Breast epithelium (tissue), 4 donors: Measurements from ENCODE around the gene SMC4. TPM values are rescaled to one million over a fixed set of nuclear protein-coding genes. Genes with fewer than 3 reads are reported as not detected.

ENCODE experiments used
- DNase-seq, 2 donors: peaks; one replicate each; pipeline ENCODE4 v3.0.0-alpha.2; 2019; ENCODE audit warnings: low spot score in 2 of 2
- H3K27ac ChIP-seq, 2 donors: fragments of 200-600 bp; sonication (generic) in 1 of 2; one replicate each; pipeline ENCODE4 v1.5.1; 2016 to 2019; ENCODE audit warnings: mild to moderate bottlenecking in 1 of 2
- H3K27me3 ChIP-seq, 2 donors: fragments of 200-600 bp; sonication (generic) in 1 of 2; one replicate each; pipeline versions ENCODE4 v1.5.1 to v1.6.0; 2017 to 2019; ENCODE audit warnings: control low read depth in 1 of 2, mild to moderate bottlenecking in 1 of 2
- H3K36me3 ChIP-seq: fragments of 200-600 bp; one replicate; pipeline ENCODE4 v1.5.1; 2019
- H3K4me1 ChIP-seq, 2 donors: fragments of 200-600 bp; sonication (generic); one replicate each; pipeline ENCODE4 v1.5.1; 2016 to 2019; ENCODE audit warnings: control low read depth in 1 of 2
- H3K4me3 ChIP-seq, 3 donors: fragments of 200-600 bp; sonication (generic); 1 replicate in 2 of 3; 2 replicates in 1 of 3; pipeline ENCODE4 v1.5.1; 2016 to 2019; ENCODE audit warnings: mild to moderate bottlenecking in 3 of 3, moderate library complexity in 2 of 3
- H3K9me3 ChIP-seq, 2 donors: fragments of 200-600 bp; sonication (generic) in 1 of 2; one replicate each; pipeline ENCODE4 v1.5.1; 2016 to 2019; ENCODE audit warnings: control low read depth in 1 of 2
- POLR2A ChIP-seq: fragments of 450-650 bp; IDR thresholded peaks from one replicate; pipeline ENCODE4 v1.6.1; 2016; ENCODE audit warnings: antibody characterized with exemption, mild to moderate bottlenecking, moderate library complexity
- POLR2AphosphoS5 ChIP-seq, 3 donors: sonication (generic); formaldehyde crosslinking; IDR thresholded peaks; one replicate each; pipeline ENCODE4 v1.6.1; 2017; ENCODE audit warnings: antibody characterized with exemption in 3 of 3
- intact Hi-C: fragments of 100-400 bp; cut with DNase I; formaldehyde crosslinking; loops from one replicate; pipeline ENCODE4 v1.15.1; 2023; ENCODE audit warnings: low total_unique reads
- total RNA-seq, 3 donors: library from RNA; depleted of rRNA; stranded (reverse); fragments of >200 nt; gene quantifications; one replicate each; pipeline ENCODE4 v1.1.0, GENCODE V29; 2016
- TF ChIP-seq, protein P1 (sequence below), 3 donors: fragments of 450-650 bp; IDR thresholded peaks; one replicate each; pipeline ENCODE4 v1.5.1; 2016 to 2017; ENCODE audit warnings: antibody characterized with exemption in 3 of 3, mild to moderate bottlenecking in 3 of 3, moderate library complexity in 3 of 3

Gene SMC4
- total RNA-seq, 3 donors from 2014 or later: 17.1 to 30.3 (median 25.2) TPM

DNA sequence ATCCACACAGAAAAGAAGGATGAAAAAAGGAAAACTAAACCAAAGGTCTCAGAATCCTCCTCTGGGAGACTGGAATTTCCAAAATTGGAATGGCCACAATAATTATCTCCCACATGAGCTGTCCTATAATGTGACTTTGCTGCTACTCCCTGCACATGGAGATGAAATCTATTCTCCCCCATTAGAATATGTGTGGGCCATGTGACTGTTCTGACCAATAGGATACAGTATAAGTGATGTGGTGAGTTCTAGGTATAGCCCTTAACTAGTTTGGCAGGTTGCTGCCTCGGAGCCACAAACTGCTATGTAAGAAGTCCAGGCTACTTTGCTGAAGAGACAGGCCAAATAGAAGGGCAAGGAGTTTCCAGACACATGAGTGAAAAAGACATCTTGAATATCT lies 45.0 kb downstream of the SMC4 start:
- Histone ChIP-seq H3K27me3 (no peaks in the 10 kb centered on the region), H3K27ac (no peak overlapping the region), H3K36me3 (no peaks in the 10 kb centered on the region), H3K4me3 (no peak overlapping the region), H3K4me1 (no peaks in the 10 kb centered on the region), H3K9me3 (no peaks in the 10 kb centered on the region)
- intact Hi-C loops: no loop called here
- TF ChIP-seq, protein P1, sequence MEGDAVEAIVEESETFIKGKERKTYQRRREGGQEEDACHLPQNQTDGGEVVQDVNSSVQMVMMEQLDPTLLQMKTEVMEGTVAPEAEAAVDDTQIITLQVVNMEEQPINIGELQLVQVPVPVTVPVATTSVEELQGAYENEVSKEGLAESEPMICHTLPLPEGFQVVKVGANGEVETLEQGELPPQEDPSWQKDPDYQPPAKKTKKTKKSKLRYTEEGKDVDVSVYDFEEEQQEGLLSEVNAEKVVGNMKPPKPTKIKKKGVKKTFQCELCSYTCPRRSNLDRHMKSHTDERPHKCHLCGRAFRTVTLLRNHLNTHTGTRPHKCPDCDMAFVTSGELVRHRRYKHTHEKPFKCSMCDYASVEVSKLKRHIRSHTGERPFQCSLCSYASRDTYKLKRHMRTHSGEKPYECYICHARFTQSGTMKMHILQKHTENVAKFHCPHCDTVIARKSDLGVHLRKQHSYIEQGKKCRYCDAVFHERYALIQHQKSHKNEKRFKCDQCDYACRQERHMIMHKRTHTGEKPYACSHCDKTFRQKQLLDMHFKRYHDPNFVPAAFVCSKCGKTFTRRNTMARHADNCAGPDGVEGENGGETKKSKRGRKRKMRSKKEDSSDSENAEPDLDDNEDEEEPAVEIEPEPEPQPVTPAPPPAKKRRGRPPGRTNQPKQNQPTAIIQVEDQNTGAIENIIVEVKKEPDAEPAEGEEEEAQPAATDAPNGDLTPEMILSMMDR (IDR thresholded peaks at IDR 0.05): no peak
- TF ChIP-seq POLR2AphosphoS5 (IDR thresholded peaks at IDR 0.05): no peak
- TF ChIP-seq POLR2A: no peak
- no peak for DNase-seq

DNA sequence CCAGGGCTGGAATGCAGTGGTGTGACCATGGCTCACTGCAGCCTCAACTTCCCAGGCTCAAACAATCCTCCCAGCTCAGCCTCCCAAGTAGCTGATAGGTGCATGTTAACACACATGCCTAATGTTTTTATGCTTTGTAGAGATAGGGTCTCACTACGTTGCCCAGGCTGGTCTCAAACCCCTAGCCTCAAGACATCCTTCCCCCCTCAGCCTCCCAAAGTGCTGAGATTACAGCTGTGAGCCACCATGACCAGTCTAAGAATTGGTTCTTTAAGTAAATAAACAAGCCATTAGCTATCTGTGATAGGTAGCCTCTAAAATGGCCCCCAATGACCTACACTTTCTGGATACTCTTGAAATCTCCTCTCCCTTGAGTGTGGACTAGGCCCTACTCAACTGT lies 46.4 kb downstream of the SMC4 start:
- TF ChIP-seq POLR2AphosphoS5 (IDR thresholded peaks at IDR 0.05) (no peak), POLR2A (no peak)
- TF ChIP-seq, protein P1 (IDR thresholded peaks at IDR 0.05): no peak
- no peaks in the 10 kb centered on the region for H3K9me3 ChIP-seq
- H3K27me3 ChIP-seq: no peaks in the 10 kb centered on the region
- intact Hi-C loops: no loop called here
- DNase-seq: no peak
- H3K4me1 ChIP-seq: no peaks in the 10 kb centered on the region
- H3K36me3 ChIP-seq: no peaks in the 10 kb centered on the region
- H3K27ac ChIP-seq: no peak overlapping the region
- no peak overlapping the region for H3K4me3 ChIP-seq

DNA sequence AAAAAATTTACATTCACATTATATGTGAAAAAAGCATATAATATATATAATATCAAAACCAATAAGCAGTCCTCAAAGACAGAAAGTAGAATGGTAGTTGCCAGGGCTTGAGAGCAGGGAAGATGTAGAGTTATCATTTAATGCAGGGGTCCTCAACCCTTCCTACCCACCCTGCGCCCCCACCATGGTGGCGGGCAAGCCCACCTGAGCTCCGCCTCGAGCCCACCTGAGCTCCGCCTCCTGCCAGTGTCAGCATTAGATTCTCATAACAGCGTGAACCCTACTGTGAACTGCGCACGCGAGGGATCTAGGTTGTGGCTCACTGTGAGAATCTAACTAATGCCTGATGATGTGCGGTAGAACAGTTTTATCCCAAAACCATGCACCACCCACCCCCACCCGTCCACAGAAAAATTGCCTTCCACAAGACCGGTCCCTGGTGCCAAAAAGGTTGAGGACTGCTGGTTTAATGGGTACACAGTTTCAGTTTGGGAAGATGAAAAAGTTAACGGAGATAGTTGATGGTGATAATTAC lies 47.1 kb downstream of the SMC4 start:
- DNase-seq: no peak
- Histone ChIP-seq H3K36me3 (no peaks in the 10 kb centered on the region), H3K9me3 (no peaks in the 10 kb centered on the region), H3K27me3 (no peaks in the 10 kb centered on the region), H3K27ac (no peak overlapping the region), H3K4me3 (no peak overlapping the region), H3K4me1 (no peaks in the 10 kb centered on the region)
- intact Hi-C loops: no loop called here
- TF ChIP-seq, protein P1 (IDR thresholded peaks at IDR 0.05): no peak
- no peak for TF ChIP-seq POLR2A

DNA sequence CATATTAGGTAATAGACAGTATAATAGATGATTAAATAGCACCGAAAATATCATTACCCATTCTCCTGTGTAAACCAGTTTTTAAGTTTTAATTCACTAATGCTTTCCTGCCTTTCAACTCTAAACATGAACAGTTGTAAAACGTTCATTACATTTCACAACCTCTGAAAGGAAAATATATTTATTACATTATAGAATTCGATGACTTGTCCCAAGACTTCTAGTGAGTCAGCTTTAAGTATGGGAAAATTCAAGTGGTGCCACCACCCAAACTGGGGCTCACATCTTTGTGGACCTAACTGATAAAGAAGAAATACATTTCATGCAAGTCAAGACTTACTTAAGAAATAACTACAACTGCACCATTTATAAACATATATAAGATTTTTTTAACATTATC lies 48.1 kb downstream of the SMC4 start:
- TF ChIP-seq, protein P1 (IDR thresholded peaks at IDR 0.05): no peak
- TF ChIP-seq POLR2A (no peak), POLR2AphosphoS5 (IDR thresholded peaks at IDR 0.05) (no peak)
- DNase-seq: no peak
- no peaks in the 10 kb centered on the region for H3K4me1 ChIP-seq
- no peak overlapping the region for H3K27ac ChIP-seq
- H3K27me3 ChIP-seq: no peaks in the 10 kb centered on the region
- intact Hi-C loops: no loop called here
- no peak overlapping the region for H3K4me3 ChIP-seq
- no peaks in the 10 kb centered on the region for H3K9me3 ChIP-seq
- no peaks in the 10 kb centered on the region for H3K36me3 ChIP-seq

DNA sequence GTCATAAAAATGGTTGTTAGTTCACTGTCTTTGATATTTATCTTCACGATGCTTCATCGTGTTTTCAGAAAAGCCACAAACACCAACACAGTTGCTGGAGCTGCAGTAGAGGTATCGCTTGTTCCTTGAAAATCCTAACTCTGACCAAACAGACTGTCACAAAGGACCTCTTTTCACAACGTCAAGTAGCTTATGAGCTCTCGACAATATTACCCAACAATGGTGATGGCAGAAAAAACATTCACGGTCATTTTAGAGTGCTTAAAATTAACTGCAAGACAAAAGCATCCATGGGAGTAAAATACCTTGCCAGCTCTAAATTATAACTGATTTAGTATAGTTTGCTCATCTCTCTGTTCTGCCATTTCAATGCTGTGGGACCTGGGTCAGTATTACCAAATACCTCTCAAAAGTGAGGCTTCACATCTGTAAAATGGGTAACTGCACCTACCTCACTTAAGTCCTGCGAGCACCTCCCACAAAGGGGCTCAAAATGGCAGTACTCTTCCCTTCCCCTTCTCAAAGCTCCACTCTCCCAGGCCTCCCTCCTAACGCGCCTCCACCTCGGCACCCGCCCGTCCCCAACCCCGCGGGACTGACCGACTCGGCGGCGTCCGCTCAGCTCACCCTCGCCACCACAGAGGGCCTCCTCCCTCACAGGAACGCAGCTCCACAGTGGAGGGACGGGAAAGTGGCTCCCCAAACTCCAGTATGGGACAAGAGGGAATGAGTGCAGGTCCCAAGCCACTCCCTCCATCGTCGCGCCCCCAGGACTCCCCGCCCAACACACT lies 49.6 kb downstream of the SMC4 start:
- TF ChIP-seq, protein P1 (IDR thresholded peaks at IDR 0.05): no peak
- TF ChIP-seq POLR2AphosphoS5 (IDR thresholded peaks at IDR 0.05) (no peak), POLR2A (no peak)
- Histone ChIP-seq H3K27me3 (no peaks in the 10 kb centered on the region), H3K27ac (peak overlapping the region; percentile 79), H3K9me3 (no peaks in the 10 kb centered on the region), H3K36me3 (no peaks in the 10 kb centered on the region), H3K4me3 (peak overlapping the region; percentile 40 to 80 (median 61)), H3K4me1 (no peaks in the 10 kb centered on the region)
- intact Hi-C loops: no loop called here
- no peak for DNase-seq
